ENCODE measurements around the gene F2RL1.

The F2RL1 gene

DNA sequence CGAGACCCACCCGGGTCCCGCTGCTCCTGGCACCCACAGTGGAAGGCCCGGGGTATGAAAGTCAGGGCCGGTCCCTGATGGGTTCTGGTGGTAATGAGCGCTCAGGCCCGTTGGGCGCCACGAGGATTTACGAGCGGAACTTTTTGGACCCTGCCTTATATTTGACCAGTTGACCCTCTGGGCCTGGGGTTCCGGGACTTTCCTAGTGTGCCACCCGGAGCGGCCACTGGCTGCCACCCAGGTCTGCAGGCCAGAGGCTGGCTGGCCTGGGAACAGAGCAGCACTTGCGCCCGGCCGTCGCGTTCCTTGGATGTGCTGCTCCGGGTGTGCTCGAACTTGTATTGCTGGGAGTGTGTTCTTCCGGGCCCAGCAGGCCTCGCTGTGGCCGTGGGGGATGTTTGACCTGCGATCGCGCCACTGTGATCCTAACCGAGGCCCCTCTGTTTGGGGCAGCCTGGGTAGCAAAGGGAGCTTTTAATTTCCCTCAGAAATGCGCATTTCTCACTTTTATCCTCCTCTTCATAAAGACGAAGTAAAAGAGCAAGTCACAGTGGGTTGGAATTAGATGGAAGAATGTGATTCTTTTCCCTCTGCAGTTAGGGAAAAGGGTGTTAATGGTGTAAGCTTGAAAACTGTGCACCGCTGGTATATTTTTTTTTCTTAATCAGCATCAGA lies 1.2 kb downstream of the F2RL1 start:
- no peak for TF ChIP-seq TEAD4 (IDR thresholded peaks at IDR 0.05)
- no peak for TF ChIP-seq CEBPB (IDR thresholded peaks at IDR 0.05)
- no peak for TF ChIP-seq EGR1 (IDR thresholded peaks at IDR 0.05)
- TF ChIP-seq TAF1 (IDR thresholded peaks at IDR 0.05; ENCODE audit: low read depth) = no peak
- TF ChIP-seq YY1 (IDR thresholded peaks at IDR 0.05; ENCODE audit: low read depth) = no peak
- TF ChIP-seq, protein P1, sequence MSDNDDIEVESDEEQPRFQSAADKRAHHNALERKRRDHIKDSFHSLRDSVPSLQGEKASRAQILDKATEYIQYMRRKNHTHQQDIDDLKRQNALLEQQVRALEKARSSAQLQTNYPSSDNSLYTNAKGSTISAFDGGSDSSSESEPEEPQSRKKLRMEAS (IDR thresholded peaks at IDR 0.05) = no peak
- TF ChIP-seq, protein P2, sequence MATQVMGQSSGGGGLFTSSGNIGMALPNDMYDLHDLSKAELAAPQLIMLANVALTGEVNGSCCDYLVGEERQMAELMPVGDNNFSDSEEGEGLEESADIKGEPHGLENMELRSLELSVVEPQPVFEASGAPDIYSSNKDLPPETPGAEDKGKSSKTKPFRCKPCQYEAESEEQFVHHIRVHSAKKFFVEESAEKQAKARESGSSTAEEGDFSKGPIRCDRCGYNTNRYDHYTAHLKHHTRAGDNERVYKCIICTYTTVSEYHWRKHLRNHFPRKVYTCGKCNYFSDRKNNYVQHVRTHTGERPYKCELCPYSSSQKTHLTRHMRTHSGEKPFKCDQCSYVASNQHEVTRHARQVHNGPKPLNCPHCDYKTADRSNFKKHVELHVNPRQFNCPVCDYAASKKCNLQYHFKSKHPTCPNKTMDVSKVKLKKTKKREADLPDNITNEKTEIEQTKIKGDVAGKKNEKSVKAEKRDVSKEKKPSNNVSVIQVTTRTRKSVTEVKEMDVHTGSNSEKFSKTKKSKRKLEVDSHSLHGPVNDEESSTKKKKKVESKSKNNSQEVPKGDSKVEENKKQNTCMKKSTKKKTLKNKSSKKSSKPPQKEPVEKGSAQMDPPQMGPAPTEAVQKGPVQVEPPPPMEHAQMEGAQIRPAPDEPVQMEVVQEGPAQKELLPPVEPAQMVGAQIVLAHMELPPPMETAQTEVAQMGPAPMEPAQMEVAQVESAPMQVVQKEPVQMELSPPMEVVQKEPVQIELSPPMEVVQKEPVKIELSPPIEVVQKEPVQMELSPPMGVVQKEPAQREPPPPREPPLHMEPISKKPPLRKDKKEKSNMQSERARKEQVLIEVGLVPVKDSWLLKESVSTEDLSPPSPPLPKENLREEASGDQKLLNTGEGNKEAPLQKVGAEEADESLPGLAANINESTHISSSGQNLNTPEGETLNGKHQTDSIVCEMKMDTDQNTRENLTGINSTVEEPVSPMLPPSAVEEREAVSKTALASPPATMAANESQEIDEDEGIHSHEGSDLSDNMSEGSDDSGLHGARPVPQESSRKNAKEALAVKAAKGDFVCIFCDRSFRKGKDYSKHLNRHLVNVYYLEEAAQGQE (IDR thresholded peaks at IDR 0.05; ENCODE audit: low read depth) = no peak
- no peak for TF ChIP-seq RAD21 (IDR thresholded peaks at IDR 0.05; ENCODE audit: low read depth)
- TF ChIP-seq CREB1 (IDR thresholded peaks at IDR 0.05; ENCODE audit: low read depth) = no peak
- no peak for TF ChIP-seq EP300 (IDR thresholded peaks at IDR 0.05; ENCODE audit: borderline replicate concordance)
- TF ChIP-seq FOXM1 (IDR thresholded peaks at IDR 0.05; ENCODE audit: borderline replicate concordance, low read depth) = no peak
- TF ChIP-seq, protein P3, sequence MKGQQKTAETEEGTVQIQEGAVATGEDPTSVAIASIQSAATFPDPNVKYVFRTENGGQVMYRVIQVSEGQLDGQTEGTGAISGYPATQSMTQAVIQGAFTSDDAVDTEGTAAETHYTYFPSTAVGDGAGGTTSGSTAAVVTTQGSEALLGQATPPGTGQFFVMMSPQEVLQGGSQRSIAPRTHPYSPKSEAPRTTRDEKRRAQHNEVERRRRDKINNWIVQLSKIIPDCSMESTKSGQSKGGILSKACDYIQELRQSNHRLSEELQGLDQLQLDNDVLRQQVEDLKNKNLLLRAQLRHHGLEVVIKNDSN (IDR thresholded peaks at IDR 0.05) = no peak
- no peak for TF ChIP-seq TCF12 (IDR thresholded peaks at IDR 0.05; ENCODE audit: low read depth)
- no peak for TF ChIP-seq NFIC (IDR thresholded peaks at IDR 0.05)
- no peak for TF ChIP-seq ZBTB7A (IDR thresholded peaks at IDR 0.05; ENCODE audit: low read depth)

DNA sequence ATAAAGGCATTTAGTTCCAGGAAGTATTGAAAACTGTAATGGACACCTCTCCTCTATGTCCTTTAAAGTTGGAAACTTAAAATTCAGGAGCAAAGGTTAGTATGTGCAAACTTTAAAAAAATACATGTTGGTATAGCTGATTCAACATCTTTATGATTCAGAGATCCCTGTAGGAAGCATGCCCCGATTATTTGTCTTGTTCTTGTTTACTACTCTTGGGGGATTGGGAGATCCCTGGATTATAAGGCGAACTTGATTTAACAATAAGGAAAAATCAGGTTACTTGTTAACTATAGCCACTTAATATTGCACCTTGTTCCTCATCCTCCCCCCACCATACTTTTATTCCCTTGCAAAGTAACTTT lies 1.7 kb downstream of the F2RL1 start:
- no peak for TF ChIP-seq RAD21 (IDR thresholded peaks at IDR 0.05; ENCODE audit: low read depth)

DNA sequence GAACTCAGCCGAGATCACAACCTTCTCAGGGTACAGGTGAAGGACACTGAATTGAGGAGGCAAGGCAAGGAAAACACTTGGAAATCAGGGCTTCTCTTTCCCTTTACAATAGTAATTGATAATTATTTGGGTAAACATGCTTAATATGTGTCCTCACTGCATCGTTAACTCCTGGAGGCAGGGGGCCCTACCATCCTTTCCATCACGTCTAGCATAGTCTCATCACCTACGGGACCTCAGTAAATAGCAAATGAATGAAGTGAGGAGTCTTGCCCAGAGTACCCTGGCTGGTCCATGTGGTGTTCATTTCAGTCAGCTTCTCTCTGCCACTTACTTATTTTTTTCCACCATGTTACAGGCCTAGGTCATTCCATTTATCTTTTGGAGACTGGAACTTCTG lies 2.3 kb downstream of the F2RL1 start:
- TF ChIP-seq YY1 (IDR thresholded peaks at IDR 0.05; ENCODE audit: low read depth) (no peak), TEAD4 (IDR thresholded peaks at IDR 0.05) (no peak), ZBTB7A (IDR thresholded peaks at IDR 0.05; ENCODE audit: low read depth) (no peak), TAF1 (IDR thresholded peaks at IDR 0.05; ENCODE audit: low read depth) (no peak), EP300 (IDR thresholded peaks at IDR 0.05; ENCODE audit: borderline replicate concordance) (no peak), CEBPB (IDR thresholded peaks at IDR 0.05) (no peak), EGR1 (IDR thresholded peaks at IDR 0.05) (no peak), TCF12 (IDR thresholded peaks at IDR 0.05; ENCODE audit: low read depth) (no peak), NFIC (IDR thresholded peaks at IDR 0.05) (no peak), CREB1 (IDR thresholded peaks at IDR 0.05; ENCODE audit: low read depth) (no peak), FOXM1 (IDR thresholded peaks at IDR 0.05; ENCODE audit: borderline replicate concordance, low read depth) (no peak), RAD21 (IDR thresholded peaks at IDR 0.05; ENCODE audit: low read depth) (no peak)
- TF ChIP-seq, protein P3 (IDR thresholded peaks at IDR 0.05) = no peak
- TF ChIP-seq, protein P1 (IDR thresholded peaks at IDR 0.05) = no peak
- TF ChIP-seq, protein P2 (IDR thresholded peaks at IDR 0.05; ENCODE audit: low read depth) = no peak

DNA sequence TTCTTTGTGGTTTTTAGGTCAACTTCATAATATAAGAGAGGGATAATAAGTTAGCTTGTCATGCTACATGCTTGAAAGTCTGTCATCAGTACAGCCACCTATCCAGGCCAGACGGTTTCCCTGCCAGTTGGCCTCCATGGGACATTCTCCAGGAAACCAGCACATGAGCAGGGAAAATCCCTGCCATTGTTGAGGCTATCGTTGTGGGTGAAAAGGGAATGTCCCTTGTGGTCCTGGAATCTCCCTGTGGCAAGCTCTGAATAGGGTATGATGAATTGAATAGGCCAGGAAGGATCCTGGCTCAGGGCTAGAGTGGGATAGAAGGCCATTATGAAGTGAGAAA lies 12.3 kb downstream of the F2RL1 start:
- TF ChIP-seq TCF12 (IDR thresholded peaks at IDR 0.05; ENCODE audit: low read depth) = no peak
- no peak for TF ChIP-seq CEBPB (IDR thresholded peaks at IDR 0.05)
- TF ChIP-seq TAF1 (IDR thresholded peaks at IDR 0.05; ENCODE audit: low read depth) = no peak
- TF ChIP-seq RAD21 (IDR thresholded peaks at IDR 0.05; ENCODE audit: low read depth) = no peak
- no peak for TF ChIP-seq ZBTB7A (IDR thresholded peaks at IDR 0.05; ENCODE audit: low read depth)

DNA sequence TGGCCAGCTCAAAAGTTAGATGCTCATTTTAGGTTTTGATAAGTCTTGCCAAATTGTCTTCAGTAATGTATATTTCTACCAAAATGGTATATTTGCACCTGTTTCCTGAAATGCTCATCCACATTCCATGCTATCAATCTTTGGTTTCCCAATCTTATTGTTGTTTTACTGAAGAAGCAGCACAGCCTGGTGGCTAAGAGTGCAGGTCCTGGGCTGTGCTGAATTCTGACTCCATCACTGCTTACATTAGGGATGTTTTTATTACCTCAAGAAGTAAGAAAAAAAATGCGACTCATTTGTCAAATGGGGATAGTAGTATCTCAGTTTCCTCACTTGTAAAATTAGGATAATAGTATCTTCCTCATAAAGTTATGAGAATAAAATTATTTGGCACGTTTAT lies 17.4 kb downstream of the F2RL1 start:
- TF ChIP-seq YY1 (IDR thresholded peaks at IDR 0.05; ENCODE audit: low read depth) (no peak), ZBTB7A (IDR thresholded peaks at IDR 0.05; ENCODE audit: low read depth) (no peak), RAD21 (IDR thresholded peaks at IDR 0.05; ENCODE audit: low read depth) (no peak), TCF12 (IDR thresholded peaks at IDR 0.05; ENCODE audit: low read depth) (no peak), FOXM1 (IDR thresholded peaks at IDR 0.05; ENCODE audit: borderline replicate concordance, low read depth) (no peak), TEAD4 (IDR thresholded peaks at IDR 0.05) (no peak), EP300 (IDR thresholded peaks at IDR 0.05; ENCODE audit: borderline replicate concordance) (no peak), CEBPB (IDR thresholded peaks at IDR 0.05) (no peak), EGR1 (IDR thresholded peaks at IDR 0.05) (no peak), NFIC (IDR thresholded peaks at IDR 0.05) (no peak), TAF1 (IDR thresholded peaks at IDR 0.05; ENCODE audit: low read depth) (no peak), CREB1 (IDR thresholded peaks at IDR 0.05; ENCODE audit: low read depth) (no peak)
- TF ChIP-seq, protein P3 (IDR thresholded peaks at IDR 0.05) = no peak
- TF ChIP-seq, protein P2 (IDR thresholded peaks at IDR 0.05; ENCODE audit: low read depth) = no peak
